ENCODE results near the gene TENT4B.
"Not testable (repeated sequence)": the region's sequence is repeated elsewhere in the genome, so short reads cannot be mapped to it uniquely, and the experiment has no call there.

TENT4B gene

GRCh38 chr16:50238868-50239301 is 85.8 kb downstream of the TENT4B start:
- no peak for DNase-seq

GRCh38 chr16:50243024-50243423 is 89.9 kb downstream of the TENT4B start:
- not testable (repeated sequence) for DNase-seq

- DNase-seq: no peak
Measured at GRCh38 chr16:50244140-50244503, 91.0 kb downstream of the TENT4B start.

GRCh38 chr16:50244504-50245416 is 91.7 kb downstream of the TENT4B start:
- no peak for DNase-seq

- no peak for DNase-seq
Measured at GRCh38 chr16:50245417-50246298, 92.6 kb downstream of the TENT4B start.

GRCh38 chr16:50246299-50247122 is 93.4 kb downstream of the TENT4B start:
- DNase-seq: no peak

- DNase-seq: no peak
Measured at GRCh38 chr16:50247123-50247905, 94.2 kb downstream of the TENT4B start.

GRCh38 chr16:50247906-50248608 is 95.0 kb downstream of the TENT4B start:
- no peak for DNase-seq

GRCh38 chr16:50248845-50249244 is 95.7 kb downstream of the TENT4B start:
- DNase-seq: no peak

GRCh38 chr16:50251375-50252081 is 98.4 kb downstream of the TENT4B start:
- no peak for DNase-seq

GRCh38 chr16:50252082-50252611 is 99.0 kb downstream of the TENT4B start:
- no peak for DNase-seq

- no peak for DNase-seq
Measured at GRCh38 chr16:50252874-50253513, 99.9 kb downstream of the TENT4B start.

GRCh38 chr16:50253514-50253910 is 100.4 kb downstream of the TENT4B start:
- no peak for DNase-seq

- DNase-seq: no peak
Measured at GRCh38 chr16:50254072-50254471, 101.0 kb downstream of the TENT4B start.

GRCh38 chr16:50255538-50255937 is 102.4 kb downstream of the TENT4B start:
- DNase-seq: no peak

GRCh38 chr16:50256604-50257003 is 103.5 kb downstream of the TENT4B start:
- no peak for DNase-seq

- no peak for DNase-seq
Measured at GRCh38 chr16:50257876-50258275, 104.8 kb downstream of the TENT4B start.

GRCh38 chr16:50259334-50260205 is 106.5 kb downstream of the TENT4B start:
- no peak for DNase-seq
